ENCODE measurements around the gene GNAS-AS1. TPM values are rescaled to one million over a fixed set of nuclear protein-coding genes. Genes with fewer than 3 reads are reported as not detected.

Gene GNAS-AS1
- total RNA-seq, 1 donor from 2014 or later, result 0.25 TPM

GRCh38 chr20:58817748-58818147, 33.0 kb downstream of the GNAS-AS1 start:
- Histone ChIP-seq H3K36me3 (no peaks in the 10 kb centered on the region), H3K9me3 (replicated peaks) (no peaks in the 10 kb centered on the region), H3K4me1 (no peaks in the 10 kb centered on the region), H3K27me3 (ENCODE audit: low read depth) (peaks cover 13% of the 10 kb centered on the region), H3K27ac (replicated peaks) (no peak overlapping the region), H3K4me3 (no peak overlapping the region)
- TF ChIP-seq, protein P1, sequence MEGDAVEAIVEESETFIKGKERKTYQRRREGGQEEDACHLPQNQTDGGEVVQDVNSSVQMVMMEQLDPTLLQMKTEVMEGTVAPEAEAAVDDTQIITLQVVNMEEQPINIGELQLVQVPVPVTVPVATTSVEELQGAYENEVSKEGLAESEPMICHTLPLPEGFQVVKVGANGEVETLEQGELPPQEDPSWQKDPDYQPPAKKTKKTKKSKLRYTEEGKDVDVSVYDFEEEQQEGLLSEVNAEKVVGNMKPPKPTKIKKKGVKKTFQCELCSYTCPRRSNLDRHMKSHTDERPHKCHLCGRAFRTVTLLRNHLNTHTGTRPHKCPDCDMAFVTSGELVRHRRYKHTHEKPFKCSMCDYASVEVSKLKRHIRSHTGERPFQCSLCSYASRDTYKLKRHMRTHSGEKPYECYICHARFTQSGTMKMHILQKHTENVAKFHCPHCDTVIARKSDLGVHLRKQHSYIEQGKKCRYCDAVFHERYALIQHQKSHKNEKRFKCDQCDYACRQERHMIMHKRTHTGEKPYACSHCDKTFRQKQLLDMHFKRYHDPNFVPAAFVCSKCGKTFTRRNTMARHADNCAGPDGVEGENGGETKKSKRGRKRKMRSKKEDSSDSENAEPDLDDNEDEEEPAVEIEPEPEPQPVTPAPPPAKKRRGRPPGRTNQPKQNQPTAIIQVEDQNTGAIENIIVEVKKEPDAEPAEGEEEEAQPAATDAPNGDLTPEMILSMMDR (IDR thresholded peaks at IDR 0.05; ENCODE audit: borderline replicate concordance), result no peak
- intact Hi-C loops (cut with micrococcal nuclease), result no loop called here
- DNase-seq, result no peak

- H3K27ac ChIP-seq (replicated peaks), result no peak overlapping the region
- TF ChIP-seq, protein P1 (IDR thresholded peaks at IDR 0.05; ENCODE audit: borderline replicate concordance), result no peak
- DNase-seq, result no peak
Observed at GRCh38 chr20:58816957-58817651, 33.6 kb downstream of the GNAS-AS1 start.

GRCh38 chr20:58816051-58816450, 34.7 kb downstream of the GNAS-AS1 start:
- Histone ChIP-seq H3K27me3 (ENCODE audit: low read depth) (peaks cover 28% of the 10 kb centered on the region), H3K36me3 (no peaks in the 10 kb centered on the region), H3K4me1 (no peaks in the 10 kb centered on the region), H3K27ac (replicated peaks) (no peak overlapping the region), H3K4me3 (no peak overlapping the region), H3K9me3 (replicated peaks) (no peaks in the 10 kb centered on the region)
- intact Hi-C loops (cut with micrococcal nuclease), result no loop called here
- no peak for DNase-seq
- TF ChIP-seq, protein P1 (IDR thresholded peaks at IDR 0.05; ENCODE audit: borderline replicate concordance), result no peak

More at GRCh38 chr20:58816957-58817651, 33.6 kb downstream of the GNAS-AS1 start:
- no peaks in the 10 kb centered on the region for H3K4me1 ChIP-seq
- no peak overlapping the region for H3K4me3 ChIP-seq
- peaks cover 19% of the 10 kb centered on the region for H3K27me3 ChIP-seq (ENCODE audit: low read depth)
- H3K36me3 ChIP-seq, result no peaks in the 10 kb centered on the region
- intact Hi-C loops (cut with micrococcal nuclease), result no loop called here
- no peaks in the 10 kb centered on the region for H3K9me3 ChIP-seq (replicated peaks)

- H3K27me3 ChIP-seq (ENCODE audit: low read depth), result peaks cover 34% of the 10 kb centered on the region
- no peaks in the 10 kb centered on the region for H3K9me3 ChIP-seq (replicated peaks)
- H3K4me3 ChIP-seq, result no peak overlapping the region
- intact Hi-C loops (cut with micrococcal nuclease), result no loop called here
- H3K27ac ChIP-seq (replicated peaks), result no peak overlapping the region
- DNase-seq, result no peak
- TF ChIP-seq, protein P1 (IDR thresholded peaks at IDR 0.05; ENCODE audit: borderline replicate concordance), result no peak
- no peaks in the 10 kb centered on the region for H3K36me3 ChIP-seq
- H3K4me1 ChIP-seq, result no peaks in the 10 kb centered on the region
Observed at GRCh38 chr20:58815448-58815847, 35.3 kb downstream of the GNAS-AS1 start.

GRCh38 chr20:58813369-58813768, 37.3 kb downstream of the GNAS-AS1 start:
- intact Hi-C loops (cut with micrococcal nuclease), result no loop called here
- no peaks in the 10 kb centered on the region for H3K9me3 ChIP-seq (replicated peaks)
- DNase-seq, result no peak
- H3K36me3 ChIP-seq, result no peaks in the 10 kb centered on the region
- no peak overlapping the region for H3K27ac ChIP-seq (replicated peaks)
- TF ChIP-seq, protein P1 (IDR thresholded peaks at IDR 0.05; ENCODE audit: borderline replicate concordance), result no peak
- peaks cover 52% of the 10 kb centered on the region for H3K27me3 ChIP-seq (ENCODE audit: low read depth)
- H3K4me3 ChIP-seq, result no peak overlapping the region
- no peaks in the 10 kb centered on the region for H3K4me1 ChIP-seq

Data from left ventricle myocardium inferior (tissue), 1 donor.